Kidney (tissue), 14 donors: Measurements from ENCODE around the gene DIPK1B. TPM values are rescaled to one million over a fixed set of nuclear protein-coding genes. Genes with fewer than 3 reads are reported as not detected.

Source experiments
- DNase-seq, 5 donors: peaks; one replicate each; pipeline ENCODE4 v3.0.0-alpha.2; 2013 to 2020
- FAIRE-seq: peaks from 2 replicates; lab custom pipeline; 2012; peaks lifted over from hg19 to GRCh38; lab: Jason Lieb, UNC
- H3K27ac ChIP-seq, 2 donors: one replicate each; pipeline ENCODE4 v1.7.0; 2013; ENCODE audit warnings: low read depth in 2 of 2, low read length in 2 of 2, inconsistent platforms in 1 of 2
- H3K27me3 ChIP-seq: one replicate; pipeline ENCODE4 v1.7.1; 2013; ENCODE audit warnings: low read length, inconsistent platforms; ENCODE audit not compliant: control insufficient read depth, insufficient read depth
- H3K36me3 ChIP-seq, 3 donors: one replicate each; pipeline versions ENCODE4 v1.7.0 to v1.7.1; 2013; ENCODE audit warnings: low read length in 3 of 3, control low read depth in 1 of 3, inconsistent platforms in 1 of 3; ENCODE audit not compliant: insufficient read depth in 3 of 3, control insufficient read depth in 2 of 3
- H3K4me1 ChIP-seq, 3 donors: one replicate each; pipeline versions ENCODE4 v1.7.0 to v1.7.1; 2013; ENCODE audit warnings: low read length in 3 of 3, inconsistent platforms in 1 of 3, low read depth in 1 of 3; ENCODE audit not compliant: control insufficient read depth in 2 of 3, insufficient read depth in 2 of 3
- H3K4me3 ChIP-seq, 3 donors: one replicate each; pipeline versions ENCODE4 v1.7.0 to v1.8.1; 2013; ENCODE audit warnings: low read length in 3 of 3, control low read depth in 1 of 3, inconsistent platforms in 1 of 3
- H3K9ac ChIP-seq, 3 donors: one replicate each; pipeline versions ENCODE4 v1.7.0 to v1.7.1; 2013; ENCODE audit warnings: low read length in 3 of 3, control low read depth in 1 of 3, inconsistent platforms in 1 of 3
- H3K9me3 ChIP-seq, 3 donors: one replicate each; pipeline versions ENCODE4 v1.7.0 to v1.7.1; 2013; ENCODE audit warnings: low read length in 3 of 3, control low read depth in 1 of 3, inconsistent platforms in 1 of 3; ENCODE audit not compliant: control insufficient read depth in 2 of 3, insufficient read depth in 1 of 3
- CTCF ChIP-seq: IDR thresholded peaks from 3 replicates; pipeline ENCODE4 v1.5.1; 2012; ENCODE audit warnings: mild to moderate bottlenecking, moderate library complexity, borderline replicate concordance; ENCODE audit not compliant: insufficient read depth; ENCODE audit errors: extremely low read depth
- intact Hi-C: fragments of 100-400 bp; cut with DNase I; formaldehyde crosslinking; loops from one replicate; pipeline ENCODE4 v1.11.1; 2022
- polyA plus RNA-seq: library from polyadenylated mRNA; stranded (reverse); fragments of 350-450 nt; fragmentation: Illumina TruSeq; extraction: RNeasy Lipid Tissue Mini Kit (QIAGEN cat#74804); gene quantifications from one replicate; pipeline ENCODE4 v1.2.3, GENCODE V29; 2014; ENCODE audit warnings: low read depth, low replicate concordance; ENCODE audit not compliant: insufficient read depth
- total RNA-seq: library from RNA; stranded (reverse); fragmentation: NEBNext Ultra II Directional; extraction: Animal tissue kit (Norgen Biotek cat#: 25700); gene quantifications from one replicate; pipeline ENCODE4 v1.2.1, GENCODE V29; 2021
- donor health status: control.
- donor health status: control.
- donor health status: control.
- donor health status: control.
- donor health status: control.
- donor health status: DM: yes; HTN: yes; CAD: no.
- donor health status: Normal renal cell carcinoma (clear cell type).

DIPK1B gene
- total and polyA plus RNA-seq, 2 donors from 2014 or later, result 7.5 to 22.6 TPM

GRCh38 chr9:136666372-136667213, 45.8 kb upstream of the DIPK1B start:
- DNase-seq, result no peak
- intact Hi-C loops, result no loop called here
- H3K9ac ChIP-seq, result peak overlapping the region in 1 of 3 donors; percentile 34
- H3K27ac ChIP-seq, result peak overlapping the region in 1 of 2 donors; percentile 17
- no peaks in the 10 kb centered on the region for H3K9me3 ChIP-seq
- H3K36me3 ChIP-seq, result no peaks in the 10 kb centered on the region
- TF ChIP-seq CTCF, result no peak
- H3K4me3 ChIP-seq, result peak overlapping the region; percentile 11 to 49 (median 34)
- FAIRE-seq, result no peak
- H3K27me3 ChIP-seq, result no peaks in the 10 kb centered on the region
- peaks cover 0 to 3% (median 0%) of the 10 kb centered on the region in 3 donors for H3K4me1 ChIP-seq

- TF ChIP-seq CTCF, result no peak
- FAIRE-seq (no peak), DNase-seq (peak in 4 of 5 donors; percentile 77 to 83 (median 80))
- Histone ChIP-seq H3K27ac (no peak overlapping the region), H3K4me3 (peak overlapping the region in 2 of 3 donors; percentile 34 to 49), H3K9me3 (no peaks in the 10 kb centered on the region), H3K36me3 (no peaks in the 10 kb centered on the region), H3K9ac (peak overlapping the region in 1 of 3 donors; percentile 34), H3K4me1 (peaks cover 0 to 5% (median 0%) of the 10 kb centered on the region in 3 donors), H3K27me3 (no peaks in the 10 kb centered on the region)
- intact Hi-C loops, result no loop called here
Measured at GRCh38 chr9:136667214-136667939, 45.0 kb upstream of the DIPK1B start.

GRCh38 chr9:136667940-136668760, 44.2 kb upstream of the DIPK1B start:
- H3K4me1 ChIP-seq, result peaks cover 0 to 6% (median 0%) of the 10 kb centered on the region in 3 donors
- no peaks in the 10 kb centered on the region for H3K9me3 ChIP-seq
- H3K27ac ChIP-seq, result no peak overlapping the region
- no peaks in the 10 kb centered on the region for H3K27me3 ChIP-seq
- no peak for TF ChIP-seq CTCF
- no peak for DNase-seq
- H3K4me3 ChIP-seq, result peak overlapping the region in 2 of 3 donors; percentile 14 to 49
- intact Hi-C loops, result no loop called here
- no peak for FAIRE-seq
- no peaks in the 10 kb centered on the region for H3K36me3 ChIP-seq
- H3K9ac ChIP-seq, result peak overlapping the region in 1 of 3 donors; percentile 7
